ENCODE measurements around the gene RFNG. TPM values are rescaled to one million over a fixed set of nuclear protein-coding genes. Genes with fewer than 3 reads are reported as not detected.

Gene RFNG
- total and polyA plus RNA-seq, 12 donors: 13.9 to 30.1 (median 20.3) TPM

- TF ChIP-seq CTCF (IDR thresholded peaks at IDR 0.05): no peak
- Histone ChIP-seq H3K4me1 (peaks cover 7 to 32% (median 23%) of the 10 kb centered on the region in 9 donors), H3K36me3 (peaks cover 0 to 11% (median 0%) of the 10 kb centered on the region in 9 donors), H3K27me3 (peaks cover 0 to 10% (median 6%) of the 10 kb centered on the region in 7 donors), H3K4me3 (peak overlapping the region in 9 of 10 donors; percentile 37 to 59 (median 53)), H3K27ac (no peak overlapping the region), H3K9me3 (no peaks in the 10 kb centered on the region)
- peak in 6 of 8 donors; percentile 1 to 4 (median 3) for ATAC-seq
- intact Hi-C loops (cut with DNase I): loop anchor here (1.0 to 10.0 kb wide), 8 partner anchors 72 to 295 kb away; no protein-coding TSS in a partner anchor
- 66% methylated on average over 31 of the region's 31 CpGs for WGBS, 2 donors
- DNase-seq: no peak
Observed at GRCh38 chr17:82029990-82030469, 21.6 kb downstream of the RFNG start.

- TF ChIP-seq CTCF (IDR thresholded peaks at IDR 0.05): no peak
- Histone ChIP-seq H3K9me3 (no peaks in the 10 kb centered on the region), H3K4me3 (no peak overlapping the region), H3K27ac (no peak overlapping the region), H3K36me3 (peaks cover 0 to 8% (median 0%) of the 10 kb centered on the region in 9 donors), H3K4me1 (peaks cover 7 to 36% (median 23%) of the 10 kb centered on the region in 9 donors), H3K27me3 (peaks cover 0 to 10% (median 6%) of the 10 kb centered on the region in 7 donors)
- ATAC-seq (peak in 6 of 8 donors; percentile 5 to 44 (median 18)), DNase-seq (peak in 1 of 2 donors; percentile 68)
- intact Hi-C loops (cut with DNase I): loop anchor here in 2 of 10 donors (2.0 kb wide), 2 partner anchors 123 to 125 kb away; no protein-coding TSS in a partner anchor
- WGBS, 2 donors: 72 to 74% methylated on average over 16 of the region's 16 CpGs
Observed at GRCh38 chr17:82029391-82029790, 22.2 kb downstream of the RFNG start.

- no peak for TF ChIP-seq CTCF (IDR thresholded peaks at IDR 0.05)
- Histone ChIP-seq H3K27me3 (peaks cover 0 to 10% (median 6%) of the 10 kb centered on the region in 7 donors), H3K27ac (no peak overlapping the region), H3K36me3 (peaks cover 0 to 8% (median 0%) of the 10 kb centered on the region in 9 donors), H3K4me3 (no peak overlapping the region), H3K4me1 (peaks cover 11 to 40% (median 27%) of the 10 kb centered on the region in 9 donors), H3K9me3 (no peaks in the 10 kb centered on the region)
- DNase-seq: no peak
- ATAC-seq: no peak
- intact Hi-C loops (cut with DNase I): loop anchor here in 2 of 10 donors (2.0 kb wide), 2 partner anchors 124 to 126 kb away; no protein-coding TSS in a partner anchor
- 97 to 98% methylated on average over 9 of the region's 9 CpGs for WGBS, 2 donors
Observed at GRCh38 chr17:82028966-82029365, 22.6 kb downstream of the RFNG start.

- TF ChIP-seq CTCF (IDR thresholded peaks at IDR 0.05): no peak
- Histone ChIP-seq H3K27me3 (peaks cover 0 to 10% (median 6%) of the 10 kb centered on the region in 7 donors), H3K36me3 (peaks cover 0 to 8% (median 0%) of the 10 kb centered on the region in 9 donors), H3K9me3 (no peaks in the 10 kb centered on the region), H3K27ac (no peak overlapping the region), H3K4me3 (no peak overlapping the region), H3K4me1 (peaks cover 16 to 47% (median 34%) of the 10 kb centered on the region in 9 donors)
- intact Hi-C loops (cut with DNase I): loop anchor here in 2 of 10 donors (2.0 kb wide), 2 partner anchors 125 to 127 kb away; no protein-coding TSS in a partner anchor
- 96 to 99% methylated on average over 13 of the region's 13 CpGs for WGBS, 2 donors
- no peak for ATAC-seq
- no peak for DNase-seq
Observed at GRCh38 chr17:82028246-82028645, 23.4 kb downstream of the RFNG start.
